Esophagus mucosa (tissue), 1 donor: ENCODE measurements around the gene NSG2. TPM values are rescaled to one million over a fixed set of nuclear protein-coding genes. Genes with fewer than 3 reads are reported as not detected.
"Not testable (repeated sequence)": the region's sequence is repeated elsewhere in the genome, so short reads cannot be mapped to it uniquely, and the experiment has no call there.

ENCODE experiments used
- ATAC-seq: fragments of 200-7000 bp; cut with Tn5 transposase; one replicate; pipeline ENCODE4 v1.9.1; 2020
- total RNA-seq: library from RNA; stranded (reverse); gene quantifications from one replicate; pipeline ENCODE4 v1.2.4, GENCODE V29; 2023
- donor health status: DM: yes; HTN: yes; CAD: no.

The NSG2 gene
- total RNA-seq, 1 donor from 2014 or later: not detected

- not testable (repeated sequence) for ATAC-seq
Observed at GRCh38 chr5:174102574-174102973, 57.1 kb downstream of the NSG2 start.

- ATAC-seq: no peak
Observed at GRCh38 chr5:174106997-174107655, 61.6 kb downstream of the NSG2 start.

- ATAC-seq: no peak
Observed at GRCh38 chr5:174108745-174109144, 63.2 kb downstream of the NSG2 start.

GRCh38 chr5:174109698-174110260, 64.3 kb downstream of the NSG2 start:
- no peak for ATAC-seq

GRCh38 chr5:174110310-174110709, 64.8 kb downstream of the NSG2 start:
- ATAC-seq: no peak

GRCh38 chr5:174111287-174111973, 65.9 kb downstream of the NSG2 start:
- ATAC-seq: no peak

GRCh38 chr5:174115226-174115625, 69.7 kb downstream of the NSG2 start:
- no peak for ATAC-seq

GRCh38 chr5:174118823-174119467, 73.4 kb downstream of the NSG2 start:
- no peak for ATAC-seq

- ATAC-seq: no peak
Observed at GRCh38 chr5:174119468-174119881, 74.0 kb downstream of the NSG2 start.

GRCh38 chr5:174120401-174121005, 75.0 kb downstream of the NSG2 start:
- no peak for ATAC-seq

- no peak for ATAC-seq
Observed at GRCh38 chr5:174134545-174134944, 89.0 kb downstream of the NSG2 start.

GRCh38 chr5:174139623-174140022, 94.1 kb downstream of the NSG2 start:
- ATAC-seq: no peak

- no peak for ATAC-seq
Observed at GRCh38 chr5:174140452-174141020, 95.0 kb downstream of the NSG2 start.

GRCh38 chr5:174141398-174141797, 95.9 kb downstream of the NSG2 start:
- ATAC-seq: no peak

- ATAC-seq: no peak
Observed at GRCh38 chr5:174145091-174145490, 99.6 kb downstream of the NSG2 start.

- ATAC-seq: no peak
Observed at GRCh38 chr5:174145821-174146220, 100.3 kb downstream of the NSG2 start.

- ATAC-seq: no peak
Observed at GRCh38 chr5:174146556-174146955, 101.0 kb downstream of the NSG2 start.

GRCh38 chr5:174147012-174147411, 101.5 kb downstream of the NSG2 start:
- not testable (repeated sequence) for ATAC-seq

GRCh38 chr5:174147551-174147950, 102.0 kb downstream of the NSG2 start:
- ATAC-seq: no peak

- ATAC-seq: no peak
Observed at GRCh38 chr5:174148721-174149120, 103.2 kb downstream of the NSG2 start.

- no peak for ATAC-seq
Observed at GRCh38 chr5:174149426-174149825, 103.9 kb downstream of the NSG2 start.

GRCh38 chr5:174149989-174150388, 104.5 kb downstream of the NSG2 start:
- no peak for ATAC-seq
